Neural cell (in vitro differentiated cells): Measurements from ENCODE around the gene VSTM5. TPM values are rescaled to one million over a fixed set of nuclear protein-coding genes. Genes with fewer than 3 reads are reported as not detected.

Source experiments
- H2AFZ ChIP-seq: fragments of 200-600, 300-800 bp; sonication (generic), shearing (Covaris generic); 2 replicates; pipeline ENCODE4 v1.6.0; 2014; ENCODE audit warnings: low read depth, mild to moderate bottlenecking, antibody characterized with exemption, low read length, moderate library complexity
- H3F3A ChIP-seq: fragments of 200-600 bp; shearing (Covaris generic); 2 replicates; pipeline ENCODE4 v1.6.1; 2016; ENCODE audit warnings: mild to moderate bottlenecking, moderate library complexity, mixed read lengths, antibody characterized with exemption, low read length; ENCODE audit not compliant: insufficient read depth, poor library complexity, severe bottlenecking
- H3K27ac ChIP-seq: fragments of 200-600, 300-800 bp; sonication (generic), shearing (Covaris generic); 2 replicates; pipeline ENCODE4 v1.5.1; 2014; ENCODE audit warnings: mild to moderate bottlenecking, low read length, moderate library complexity
- H3K27me3 ChIP-seq: fragments of 300-800, 200-600 bp; sonication (generic), shearing (Covaris generic); 2 replicates; pipeline ENCODE4 v1.6.0; 2014; ENCODE audit warnings: mild to moderate bottlenecking, low read depth, low read length, moderate library complexity; ENCODE audit not compliant: insufficient read depth
- H3K36me3 ChIP-seq: fragments of 300-800, 200-600 bp; sonication (generic), shearing (Covaris generic); 2 replicates; pipeline ENCODE4 v1.5.1; 2014; ENCODE audit warnings: mild to moderate bottlenecking, antibody characterized with exemption, low read length, moderate library complexity; ENCODE audit not compliant: insufficient read depth
- H3K4me2 ChIP-seq: fragments of 300-800, 200-600 bp; sonication (generic), shearing (Covaris generic); 2 replicates; pipeline ENCODE4 v1.6.0; 2014; ENCODE audit warnings: mild to moderate bottlenecking, low read length
- H3K4me3 ChIP-seq: fragments of 300-800, 200-600 bp; sonication (generic), shearing (Covaris generic); 2 replicates; pipeline ENCODE4 v1.5.1; 2014; ENCODE audit warnings: mild to moderate bottlenecking, low read length, moderate library complexity
- H3K79me2 ChIP-seq: fragments of 200-600 bp; shearing (Covaris generic); replicated peaks from 2 replicates; pipeline ENCODE4 v1.6.0; 2014; ENCODE audit warnings: mild to moderate bottlenecking, low read length, moderate library complexity; ENCODE audit not compliant: insufficient read depth
- H3K9ac ChIP-seq: fragments of 300-800, 200-600 bp; sonication (generic), shearing (Covaris generic); 2 replicates; pipeline ENCODE4 v1.6.1; 2016; ENCODE audit warnings: mild to moderate bottlenecking, low read length, mixed read lengths
- H3K9me2 ChIP-seq: fragments of 200-600 bp; shearing (Covaris generic); 2 replicates; pipeline ENCODE4 v1.6.1; 2016; ENCODE audit warnings: mild to moderate bottlenecking, low read length, mixed read lengths; ENCODE audit not compliant: insufficient read depth
- H3K9me3 ChIP-seq: fragments of 200-600, 300-800 bp; sonication (generic), shearing (Covaris generic); 2 replicates; pipeline ENCODE4 v1.6.1; 2016; ENCODE audit warnings: mild to moderate bottlenecking, mixed run types, low read length, moderate library complexity, mixed read lengths
- H4K20me1 ChIP-seq: fragments of 200-600 bp; shearing (Covaris generic); 2 replicates; pipeline ENCODE4 v1.6.1; 2016; ENCODE audit warnings: mild to moderate bottlenecking, mixed run types; ENCODE audit not compliant: insufficient read depth
- EP300 ChIP-seq: fragments of 450-650 bp; conservative IDR thresholded peaks from 2 replicates; pipeline ENCODE4 v1.6.1; 2014; ENCODE audit warnings: antibody characterized with exemption, mild to moderate bottlenecking, moderate library complexity; ENCODE audit not compliant: poor library complexity, severe bottlenecking
- EZH2 ChIP-seq: fragments of 200-600, 300-800 bp; shearing (Covaris generic), sonication (generic); IDR thresholded peaks from 2 replicates; pipeline ENCODE4 v1.6.1; 2014; ENCODE audit warnings: antibody characterized with exemption, low read length, borderline replicate concordance, mild to moderate bottlenecking; ENCODE audit not compliant: insufficient read depth, poor library complexity, severe bottlenecking
- MXI1 ChIP-seq: fragments of 450-650 bp; conservative IDR thresholded peaks from 2 replicates; pipeline ENCODE4 v1.6.1; 2014; ENCODE audit warnings: antibody characterized with exemption, mild to moderate bottlenecking; ENCODE audit not compliant: poor library complexity, severe bottlenecking
- POLR2AphosphoS5 ChIP-seq: IDR thresholded peaks from 2 replicates; pipeline ENCODE4 v1.6.1; 2012
- RAD21 ChIP-seq: fragments of 450-650 bp; conservative IDR thresholded peaks from 2 replicates; pipeline ENCODE4 v1.6.1; 2014; ENCODE audit warnings: antibody characterized with exemption, mild to moderate bottlenecking, moderate library complexity
- SMC3 ChIP-seq: fragments of 450-650 bp; conservative IDR thresholded peaks from 2 replicates; pipeline ENCODE4 v1.6.1; 2014; ENCODE audit warnings: antibody characterized with exemption, mild to moderate bottlenecking, moderate library complexity; ENCODE audit not compliant: poor library complexity
- TAF1 ChIP-seq: IDR thresholded peaks from 2 replicates; pipeline ENCODE4 v1.6.1; 2012; ENCODE audit warnings: low read depth
- polyA plus RNA-seq: library from polyadenylated mRNA; depleted of rRNA; stranded (reverse); fragments of >200 nt; gene quantifications from 2 replicates; pipeline ENCODE4 v1.2.3, GENCODE V29; 2014
- TF ChIP-seq, protein P1 (sequence below): fragments of 450-650 bp; IDR thresholded peaks from 2 replicates; pipeline ENCODE4 v1.5.1; 2014; ENCODE audit warnings: antibody characterized with exemption, mild to moderate bottlenecking, moderate library complexity; ENCODE audit not compliant: poor library complexity, severe bottlenecking
- TF ChIP-seq, protein P2 (sequence below): IDR thresholded peaks from 2 replicates; pipeline ENCODE4 v1.6.1; 2012; ENCODE audit warnings: borderline replicate concordance

Gene VSTM5
- polyA plus RNA-seq, 1 donor from 2014 or later: not detected

DNA sequence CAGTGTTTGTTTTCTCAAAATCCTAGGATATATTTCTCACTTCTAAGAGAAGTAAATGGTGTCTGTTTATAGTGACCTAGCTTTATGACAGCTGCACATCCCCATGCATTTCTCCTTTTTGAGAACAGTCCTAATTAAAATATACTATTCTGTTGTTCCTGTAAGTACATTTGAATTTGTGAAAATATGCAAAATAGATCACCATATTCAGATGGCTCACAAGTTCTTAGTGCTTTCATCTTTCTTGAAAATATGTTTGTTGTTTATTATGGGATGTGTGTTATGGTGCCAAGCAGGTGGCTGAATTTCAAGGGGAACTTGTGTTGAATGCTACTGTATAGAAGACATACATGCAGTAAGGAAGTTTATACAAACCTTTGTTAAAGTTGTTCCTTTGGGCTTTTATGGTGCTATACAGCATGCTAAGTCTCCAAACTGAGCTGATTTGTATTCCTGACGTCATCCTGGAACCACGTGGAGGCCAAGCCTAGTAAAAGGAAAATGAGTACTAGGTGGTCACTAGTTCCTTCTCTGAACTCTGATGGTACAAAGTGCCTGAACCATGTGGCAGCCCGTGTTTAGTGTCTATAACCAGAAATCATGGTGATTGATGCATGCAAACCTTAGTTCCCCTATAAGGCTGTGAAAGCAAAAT is 7.8 kb upstream of the VSTM5 start:
- no peak for TF ChIP-seq EZH2
- no peak for TF ChIP-seq TAF1
- TF ChIP-seq MXI1: no peak
- no peak for TF ChIP-seq EP300
- TF ChIP-seq RAD21: no peak
- no peak for TF ChIP-seq POLR2AphosphoS5
- TF ChIP-seq, protein P1, sequence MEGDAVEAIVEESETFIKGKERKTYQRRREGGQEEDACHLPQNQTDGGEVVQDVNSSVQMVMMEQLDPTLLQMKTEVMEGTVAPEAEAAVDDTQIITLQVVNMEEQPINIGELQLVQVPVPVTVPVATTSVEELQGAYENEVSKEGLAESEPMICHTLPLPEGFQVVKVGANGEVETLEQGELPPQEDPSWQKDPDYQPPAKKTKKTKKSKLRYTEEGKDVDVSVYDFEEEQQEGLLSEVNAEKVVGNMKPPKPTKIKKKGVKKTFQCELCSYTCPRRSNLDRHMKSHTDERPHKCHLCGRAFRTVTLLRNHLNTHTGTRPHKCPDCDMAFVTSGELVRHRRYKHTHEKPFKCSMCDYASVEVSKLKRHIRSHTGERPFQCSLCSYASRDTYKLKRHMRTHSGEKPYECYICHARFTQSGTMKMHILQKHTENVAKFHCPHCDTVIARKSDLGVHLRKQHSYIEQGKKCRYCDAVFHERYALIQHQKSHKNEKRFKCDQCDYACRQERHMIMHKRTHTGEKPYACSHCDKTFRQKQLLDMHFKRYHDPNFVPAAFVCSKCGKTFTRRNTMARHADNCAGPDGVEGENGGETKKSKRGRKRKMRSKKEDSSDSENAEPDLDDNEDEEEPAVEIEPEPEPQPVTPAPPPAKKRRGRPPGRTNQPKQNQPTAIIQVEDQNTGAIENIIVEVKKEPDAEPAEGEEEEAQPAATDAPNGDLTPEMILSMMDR: no peak
- TF ChIP-seq SMC3: no peak
- TF ChIP-seq, protein P2, sequence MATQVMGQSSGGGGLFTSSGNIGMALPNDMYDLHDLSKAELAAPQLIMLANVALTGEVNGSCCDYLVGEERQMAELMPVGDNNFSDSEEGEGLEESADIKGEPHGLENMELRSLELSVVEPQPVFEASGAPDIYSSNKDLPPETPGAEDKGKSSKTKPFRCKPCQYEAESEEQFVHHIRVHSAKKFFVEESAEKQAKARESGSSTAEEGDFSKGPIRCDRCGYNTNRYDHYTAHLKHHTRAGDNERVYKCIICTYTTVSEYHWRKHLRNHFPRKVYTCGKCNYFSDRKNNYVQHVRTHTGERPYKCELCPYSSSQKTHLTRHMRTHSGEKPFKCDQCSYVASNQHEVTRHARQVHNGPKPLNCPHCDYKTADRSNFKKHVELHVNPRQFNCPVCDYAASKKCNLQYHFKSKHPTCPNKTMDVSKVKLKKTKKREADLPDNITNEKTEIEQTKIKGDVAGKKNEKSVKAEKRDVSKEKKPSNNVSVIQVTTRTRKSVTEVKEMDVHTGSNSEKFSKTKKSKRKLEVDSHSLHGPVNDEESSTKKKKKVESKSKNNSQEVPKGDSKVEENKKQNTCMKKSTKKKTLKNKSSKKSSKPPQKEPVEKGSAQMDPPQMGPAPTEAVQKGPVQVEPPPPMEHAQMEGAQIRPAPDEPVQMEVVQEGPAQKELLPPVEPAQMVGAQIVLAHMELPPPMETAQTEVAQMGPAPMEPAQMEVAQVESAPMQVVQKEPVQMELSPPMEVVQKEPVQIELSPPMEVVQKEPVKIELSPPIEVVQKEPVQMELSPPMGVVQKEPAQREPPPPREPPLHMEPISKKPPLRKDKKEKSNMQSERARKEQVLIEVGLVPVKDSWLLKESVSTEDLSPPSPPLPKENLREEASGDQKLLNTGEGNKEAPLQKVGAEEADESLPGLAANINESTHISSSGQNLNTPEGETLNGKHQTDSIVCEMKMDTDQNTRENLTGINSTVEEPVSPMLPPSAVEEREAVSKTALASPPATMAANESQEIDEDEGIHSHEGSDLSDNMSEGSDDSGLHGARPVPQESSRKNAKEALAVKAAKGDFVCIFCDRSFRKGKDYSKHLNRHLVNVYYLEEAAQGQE: no peak
- no peaks in the 10 kb centered on the region for H3K9me2 ChIP-seq
- H3F3A ChIP-seq: no peaks in the 10 kb centered on the region
- no peaks in the 10 kb centered on the region for H4K20me1 ChIP-seq
- no peak overlapping the region for H3K9ac ChIP-seq
- no peak overlapping the region for H3K4me3 ChIP-seq
- no peaks in the 10 kb centered on the region for H3K9me3 ChIP-seq
- no peaks in the 10 kb centered on the region for H3K27me3 ChIP-seq
- H3K79me2 ChIP-seq: no peaks in the 10 kb centered on the region
- no peak overlapping the region for H3K27ac ChIP-seq
- H2AFZ ChIP-seq: no peak overlapping the region
- H3K36me3 ChIP-seq: no peaks in the 10 kb centered on the region
- no peak overlapping the region for H3K4me2 ChIP-seq

DNA sequence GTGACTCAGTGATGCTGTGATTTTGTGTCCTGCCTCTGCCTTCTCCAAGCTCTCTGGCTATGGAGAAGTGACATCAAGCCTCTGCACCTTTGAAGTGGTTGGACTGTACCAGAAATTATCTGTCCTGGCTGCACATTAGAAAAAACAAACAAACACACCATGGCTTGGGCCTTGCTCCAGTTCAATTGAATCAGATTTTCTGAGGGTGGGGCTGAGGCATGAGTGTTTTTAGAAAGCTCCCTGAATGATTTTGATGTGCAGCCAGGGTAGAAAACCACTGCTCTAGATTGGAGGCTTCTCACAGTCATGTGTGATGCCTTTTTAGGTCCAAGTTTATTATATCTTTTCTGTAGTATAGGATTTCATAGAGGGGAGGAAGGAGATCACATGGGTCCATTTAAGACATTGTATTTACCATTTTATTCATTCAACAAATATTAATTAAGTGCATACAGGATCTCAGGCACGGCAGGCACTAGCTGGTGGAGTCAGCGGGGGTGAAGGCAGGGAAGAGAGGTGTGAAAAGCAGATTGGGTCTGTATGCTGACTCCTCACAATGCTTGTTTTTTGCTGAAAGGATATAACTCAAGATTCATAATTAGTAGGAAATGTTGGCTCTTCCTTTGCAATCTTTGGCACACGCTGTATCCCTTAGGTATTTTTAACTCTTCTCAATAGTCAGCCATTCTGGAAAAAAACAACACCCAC is 7.1 kb upstream of the VSTM5 start:
- TF ChIP-seq MXI1: no peak
- TF ChIP-seq EP300: no peak
- no peak overlapping the region for H3K4me2 ChIP-seq
- no peak overlapping the region for H3K4me3 ChIP-seq
- no peaks in the 10 kb centered on the region for H3K9me3 ChIP-seq
- H3K27me3 ChIP-seq: no peaks in the 10 kb centered on the region
- H3K27ac ChIP-seq: no peak overlapping the region
- H3K9ac ChIP-seq: no peak overlapping the region
- no peaks in the 10 kb centered on the region for H3F3A ChIP-seq
- H3K36me3 ChIP-seq: no peaks in the 10 kb centered on the region
- H4K20me1 ChIP-seq: no peaks in the 10 kb centered on the region
- H3K79me2 ChIP-seq: no peaks in the 10 kb centered on the region
- H2AFZ ChIP-seq: no peak overlapping the region
- no peaks in the 10 kb centered on the region for H3K9me2 ChIP-seq
